ENCODE results near the gene NGF. TPM values are rescaled to one million over a fixed set of nuclear protein-coding genes. Genes with fewer than 3 reads are reported as not detected.

NGF gene
- total and polyA plus RNA-seq, 3 experiments from 2014 or later: not detected

DNA sequence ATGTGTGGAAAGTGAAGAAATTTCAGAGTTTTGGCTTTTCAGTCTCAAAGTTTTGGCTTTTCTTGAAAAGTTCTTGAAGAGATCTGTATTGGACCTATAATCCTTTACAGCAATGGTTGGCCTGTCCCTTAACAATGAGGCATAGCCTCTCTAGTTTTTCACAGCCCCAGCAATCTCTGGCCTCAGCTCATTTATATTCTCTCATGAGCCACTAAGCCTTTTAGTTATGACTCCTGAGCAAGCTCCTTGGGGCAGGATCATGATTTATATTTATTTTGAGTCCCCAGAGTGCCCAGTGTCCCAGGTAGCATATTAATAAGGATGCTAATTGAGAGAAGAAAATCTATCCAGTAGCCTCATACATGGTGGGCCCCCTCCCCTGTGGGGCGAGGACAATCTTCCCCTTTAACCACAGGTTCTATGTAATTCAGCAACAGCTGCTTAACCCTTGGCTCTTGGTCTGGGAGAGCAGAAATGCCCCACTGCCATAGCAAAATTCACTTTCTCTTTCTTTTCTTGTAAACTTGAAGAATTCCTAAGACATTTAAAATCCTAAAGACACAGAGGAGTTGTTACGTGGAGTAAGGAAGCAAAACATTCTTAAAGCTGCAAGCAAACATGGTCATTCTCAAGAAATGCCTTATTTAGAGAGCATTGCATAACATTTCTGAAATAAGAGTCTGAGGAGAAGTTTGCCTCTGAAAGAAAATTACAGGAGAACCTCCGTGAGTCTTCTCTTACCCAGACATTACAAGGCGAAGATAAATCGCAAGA, 6.3 kb downstream of the NGF start:
- no peak for DNase-seq
- Mint-ChIP-seq H3K4me1 (no peaks in the 10 kb centered on the region), H3K27me3 (peaks cover 4 to 11% of the 10 kb centered on the region in 2 donors), H3K36me3 (no peaks in the 10 kb centered on the region), H3K4me3 (no peak overlapping the region), H3K9me3 (peaks cover 0 to 2% (median 0%) of the 10 kb centered on the region in 5 donors), H3K27ac (no peak overlapping the region)
- Histone ChIP-seq H3K9me3 (ENCODE audit: low read length) (no peaks in the 10 kb centered on the region), H3K27me3 (ENCODE audit: insufficient read depth, low read length, poor library complexity, severe bottlenecking) (no peaks in the 10 kb centered on the region), H3K4me3 (ENCODE audit: low read length) (no peak overlapping the region), H3K4me1 (ENCODE audit: insufficient read depth, low read length) (no peaks in the 10 kb centered on the region), H3K36me3 (ENCODE audit: insufficient read depth, low read length) (no peaks in the 10 kb centered on the region), H3K27ac (ENCODE audit: low read depth, low read length) (no peak overlapping the region)
- ChIA-PET POLR2A (no interaction called here), CTCF (no interaction called here)

DNA sequence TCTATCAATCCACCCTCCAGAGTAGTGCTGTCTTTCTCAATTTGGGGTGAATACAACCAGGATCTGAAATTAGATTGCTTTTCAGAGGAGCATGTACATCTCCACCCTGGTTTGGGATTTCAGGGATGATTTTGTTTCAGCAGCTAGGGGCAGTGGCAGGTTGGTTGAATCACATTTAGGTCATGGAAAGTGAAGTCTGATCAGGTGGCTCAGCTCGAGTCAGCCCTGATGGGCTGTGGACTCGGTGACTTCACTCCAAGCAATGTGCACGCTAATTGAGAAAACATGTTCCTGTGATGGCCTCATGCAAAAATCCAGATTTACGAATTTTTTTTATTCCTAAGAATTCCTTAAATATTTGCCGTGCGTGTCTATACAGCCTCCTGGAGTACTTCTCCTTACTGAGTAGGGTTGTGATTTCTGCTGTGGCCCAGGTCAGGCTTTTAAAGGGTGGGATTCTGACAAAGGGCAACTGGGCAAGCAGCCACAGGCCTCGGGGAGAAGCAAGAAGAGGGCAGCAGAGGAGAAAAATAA, 7.5 kb downstream of the NGF start:
- Histone ChIP-seq H3K4me1 (ENCODE audit: insufficient read depth, low read length) (no peaks in the 10 kb centered on the region), H3K4me3 (ENCODE audit: low read length) (no peak overlapping the region), H3K36me3 (ENCODE audit: insufficient read depth, low read length) (no peaks in the 10 kb centered on the region), H3K27me3 (ENCODE audit: insufficient read depth, low read length, poor library complexity, severe bottlenecking) (no peaks in the 10 kb centered on the region), H3K27ac (ENCODE audit: low read depth, low read length) (no peak overlapping the region), H3K9me3 (ENCODE audit: low read length) (no peaks in the 10 kb centered on the region)
- H3K4me1 Mint-ChIP-seq: no peaks in the 10 kb centered on the region
- no peak for DNase-seq
- peaks cover 1 to 5% of the 10 kb centered on the region in 2 donors for H3K27me3 Mint-ChIP-seq
- no peaks in the 10 kb centered on the region for H3K36me3 Mint-ChIP-seq
- ChIA-PET POLR2A (no interaction called here), CTCF (no interaction called here)
- H3K9me3 Mint-ChIP-seq: peaks cover 0 to 2% (median 0%) of the 10 kb centered on the region in 5 donors
- no peak overlapping the region for H3K4me3 Mint-ChIP-seq
- no peak overlapping the region for H3K27ac Mint-ChIP-seq

- Mint-ChIP-seq H3K27me3 (peaks cover 2 to 5% of the 10 kb centered on the region in 2 donors), H3K36me3 (no peaks in the 10 kb centered on the region), H3K27ac (no peak overlapping the region), H3K4me1 (no peaks in the 10 kb centered on the region), H3K9me3 (peaks cover 0 to 2% (median 0%) of the 10 kb centered on the region in 5 donors), H3K4me3 (no peak overlapping the region)
- no peaks in the 10 kb centered on the region for H3K27me3 ChIP-seq (ENCODE audit: insufficient read depth, low read length, poor library complexity, severe bottlenecking)
- no peaks in the 10 kb centered on the region for H3K36me3 ChIP-seq (ENCODE audit: insufficient read depth, low read length)
- H3K9me3 ChIP-seq (ENCODE audit: low read length): no peaks in the 10 kb centered on the region
- DNase-seq: no peak
- no peak overlapping the region for H3K4me3 ChIP-seq (ENCODE audit: low read length)
- no peaks in the 10 kb centered on the region for H3K4me1 ChIP-seq (ENCODE audit: insufficient read depth, low read length)
- no peak overlapping the region for H3K27ac ChIP-seq (ENCODE audit: low read depth, low read length)
- POLR2A ChIA-PET: no interaction called here
- CTCF ChIA-PET: interaction anchor here (0.7 kb wide), 1 partner anchor 13 kb away, joined by 4 read pairs; no protein-coding TSS in a partner anchor
These were observed 8.1 kb downstream of the NGF start for GRCh38 chr1:115329965-115330364.

DNA sequence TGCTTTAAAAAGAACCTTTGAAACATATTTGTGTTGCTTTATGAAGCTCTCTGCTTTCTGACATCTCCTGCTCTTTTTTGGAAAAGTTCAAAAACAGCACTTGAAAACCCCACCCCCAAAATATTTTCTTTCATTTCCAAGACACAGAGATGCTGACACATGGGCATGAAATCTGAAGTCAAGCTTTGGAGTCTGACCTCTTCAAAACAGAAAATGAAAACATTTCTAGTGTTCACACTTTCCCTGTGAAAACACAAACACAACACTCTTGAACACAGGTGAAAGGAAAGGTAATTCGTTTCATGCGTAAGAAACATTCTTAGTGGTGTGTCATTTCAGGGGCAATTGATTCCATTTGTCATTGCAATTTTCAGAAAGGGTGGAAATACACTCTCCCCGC, 10.8 kb downstream of the NGF start:
- Histone ChIP-seq H3K27ac (ENCODE audit: low read depth, low read length) (no peak overlapping the region), H3K9me3 (ENCODE audit: low read length) (no peaks in the 10 kb centered on the region), H3K4me1 (ENCODE audit: insufficient read depth, low read length) (no peaks in the 10 kb centered on the region), H3K4me3 (ENCODE audit: low read length) (no peak overlapping the region), H3K36me3 (ENCODE audit: insufficient read depth, low read length) (no peaks in the 10 kb centered on the region), H3K27me3 (ENCODE audit: insufficient read depth, low read length, poor library complexity, severe bottlenecking) (no peaks in the 10 kb centered on the region)
- H3K4me3 Mint-ChIP-seq: no peak overlapping the region
- H3K4me1 Mint-ChIP-seq: no peaks in the 10 kb centered on the region
- no peak overlapping the region for H3K27ac Mint-ChIP-seq
- CTCF ChIA-PET: no interaction called here
- H3K36me3 Mint-ChIP-seq: no peaks in the 10 kb centered on the region
- H3K27me3 Mint-ChIP-seq: peaks cover 0 to 1% of the 10 kb centered on the region in 2 donors
- DNase-seq: no peak
- POLR2A ChIA-PET: no interaction called here
- H3K9me3 Mint-ChIP-seq: no peaks in the 10 kb centered on the region

- POLR2A ChIA-PET: no interaction called here
These were observed 11.6 kb downstream of the NGF start for GRCh38 chr1:115326419-115326818.

DNA sequence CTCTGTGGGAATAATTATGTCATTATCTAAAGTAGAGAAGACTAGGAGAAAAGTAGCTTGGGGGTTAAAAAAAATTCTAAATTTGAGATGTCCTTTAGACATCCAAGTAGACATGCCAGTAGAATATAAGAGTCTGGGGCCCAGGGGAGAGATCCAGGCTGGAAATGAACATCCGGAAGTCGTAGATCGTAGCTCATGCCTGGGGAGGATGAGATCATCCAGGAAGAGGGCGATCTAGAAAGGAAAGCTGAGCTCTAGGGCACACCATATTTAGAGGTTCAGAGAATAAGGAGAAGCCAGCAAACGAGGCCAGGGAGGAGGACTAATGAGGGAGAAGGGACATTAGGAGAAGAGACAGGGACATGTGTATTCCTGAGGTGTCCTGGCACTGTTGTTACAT, 12.2 kb downstream of the NGF start:
- H3K27ac Mint-ChIP-seq: no peak overlapping the region
- ChIA-PET CTCF (no interaction called here), POLR2A (no interaction called here)
- H3K27ac ChIP-seq (ENCODE audit: low read depth, low read length): no peak overlapping the region
- H3K9me3 Mint-ChIP-seq: no peaks in the 10 kb centered on the region
- no peaks in the 10 kb centered on the region for H3K27me3 ChIP-seq (ENCODE audit: insufficient read depth, low read length, poor library complexity, severe bottlenecking)
- DNase-seq: no peak
- H3K9me3 ChIP-seq (ENCODE audit: low read length): no peaks in the 10 kb centered on the region
- H3K27me3 Mint-ChIP-seq: peaks cover 0 to 1% of the 10 kb centered on the region in 2 donors
- no peaks in the 10 kb centered on the region for H3K4me1 Mint-ChIP-seq
- no peaks in the 10 kb centered on the region for H3K4me1 ChIP-seq (ENCODE audit: insufficient read depth, low read length)
- H3K4me3 Mint-ChIP-seq: no peak overlapping the region
- no peaks in the 10 kb centered on the region for H3K36me3 ChIP-seq (ENCODE audit: insufficient read depth, low read length)
- no peaks in the 10 kb centered on the region for H3K36me3 Mint-ChIP-seq
- no peak overlapping the region for H3K4me3 ChIP-seq (ENCODE audit: low read length)

More at GRCh38 chr1:115326419-115326818, 11.6 kb downstream of the NGF start:
- Histone ChIP-seq H3K36me3 (ENCODE audit: insufficient read depth, low read length) (no peaks in the 10 kb centered on the region), H3K9me3 (ENCODE audit: low read length) (no peaks in the 10 kb centered on the region), H3K4me3 (ENCODE audit: low read length) (no peak overlapping the region), H3K4me1 (ENCODE audit: insufficient read depth, low read length) (no peaks in the 10 kb centered on the region), H3K27ac (ENCODE audit: low read depth, low read length) (no peak overlapping the region), H3K27me3 (ENCODE audit: insufficient read depth, low read length, poor library complexity, severe bottlenecking) (no peaks in the 10 kb centered on the region)
- CTCF ChIA-PET: no interaction called here
- Mint-ChIP-seq H3K4me3 (no peak overlapping the region), H3K4me1 (no peaks in the 10 kb centered on the region), H3K27ac (no peak overlapping the region), H3K27me3 (peaks cover 0 to 1% of the 10 kb centered on the region in 2 donors), H3K9me3 (no peaks in the 10 kb centered on the region), H3K36me3 (no peaks in the 10 kb centered on the region)
- DNase-seq: no peak

GRCh38 chr1:115324649-115325420, 13.2 kb downstream of the NGF start:
- CTCF ChIA-PET: no interaction called here
- Histone ChIP-seq H3K27me3 (ENCODE audit: insufficient read depth, low read length, poor library complexity, severe bottlenecking) (no peaks in the 10 kb centered on the region), H3K36me3 (ENCODE audit: insufficient read depth, low read length) (no peaks in the 10 kb centered on the region), H3K27ac (ENCODE audit: low read depth, low read length) (no peak overlapping the region), H3K4me3 (ENCODE audit: low read length) (no peak overlapping the region), H3K4me1 (ENCODE audit: insufficient read depth, low read length) (no peaks in the 10 kb centered on the region), H3K9me3 (ENCODE audit: low read length) (no peaks in the 10 kb centered on the region)
- DNase-seq: no peak
- Mint-ChIP-seq H3K9me3 (no peaks in the 10 kb centered on the region), H3K27ac (no peak overlapping the region), H3K4me3 (no peak overlapping the region), H3K4me1 (no peaks in the 10 kb centered on the region), H3K27me3 (peaks cover 0 to 1% of the 10 kb centered on the region in 2 donors), H3K36me3 (no peaks in the 10 kb centered on the region)
- POLR2A ChIA-PET: no interaction called here

DNA sequence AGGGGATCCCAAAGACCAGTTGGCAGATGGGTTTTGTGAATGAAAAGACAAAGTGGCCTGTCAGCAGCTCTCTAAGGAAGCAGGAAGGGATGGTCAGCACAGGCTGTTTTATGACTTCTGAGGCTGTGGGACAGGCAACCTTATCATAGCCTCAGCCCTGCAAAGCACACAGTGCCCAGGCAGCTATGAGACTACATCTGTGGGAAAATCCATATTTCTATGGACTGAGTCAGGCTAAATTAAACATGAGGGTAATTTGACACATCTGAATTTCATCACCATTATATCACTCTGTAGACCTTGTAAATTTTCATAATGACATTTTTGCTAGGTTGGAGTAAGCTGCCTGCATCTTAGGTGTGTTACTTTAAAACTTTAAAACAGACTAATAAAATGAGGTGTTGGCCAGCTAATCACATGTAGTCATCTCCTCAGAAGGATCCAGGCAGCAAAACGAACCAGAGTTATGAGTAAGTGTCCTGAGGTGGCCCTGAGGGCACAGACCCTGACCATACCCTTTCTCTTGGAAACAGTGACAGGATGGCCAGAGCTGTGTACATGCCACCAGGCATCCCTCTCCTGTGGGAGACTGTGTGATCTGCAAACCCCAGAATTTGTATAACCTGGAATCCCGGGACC, 14.6 kb downstream of the NGF start:
- H3K27me3 Mint-ChIP-seq: peaks cover 1 to 4% of the 10 kb centered on the region in 2 donors
- no peak overlapping the region for H3K4me3 Mint-ChIP-seq
- H3K9me3 ChIP-seq (ENCODE audit: low read length): no peaks in the 10 kb centered on the region
- H3K4me1 Mint-ChIP-seq: no peaks in the 10 kb centered on the region
- H3K27ac Mint-ChIP-seq: no peak overlapping the region
- no peak for DNase-seq
- H3K36me3 ChIP-seq (ENCODE audit: insufficient read depth, low read length): no peaks in the 10 kb centered on the region
- H3K27ac ChIP-seq (ENCODE audit: low read depth, low read length): no peak overlapping the region
- no peak overlapping the region for H3K4me3 ChIP-seq (ENCODE audit: low read length)
- H3K36me3 Mint-ChIP-seq: no peaks in the 10 kb centered on the region
- H3K27me3 ChIP-seq (ENCODE audit: insufficient read depth, low read length, poor library complexity, severe bottlenecking): no peaks in the 10 kb centered on the region
- ChIA-PET CTCF (no interaction called here), POLR2A (no interaction called here)
- H3K9me3 Mint-ChIP-seq: peaks cover 0 to 2% (median 0%) of the 10 kb centered on the region in 5 donors
- no peaks in the 10 kb centered on the region for H3K4me1 ChIP-seq (ENCODE audit: insufficient read depth, low read length)
